Pancreas (tissue), 10 donors: ENCODE results near the gene TARP.
A peak's percentile ranks its signal among the peaks of the same experiment; 100 is the strongest.

Source experiments
- ATAC-seq, 4 donors: fragments of 200-7000 bp; cut with Tn5 transposase; one replicate each; pipeline versions ENCODE4 v1.8.0 to v1.9.1; 2020; ENCODE audit warnings: mild to moderate bottlenecking in 4 of 4, moderate library complexity in 4 of 4
- DNase-seq, 6 donors: peaks; one replicate each; pipeline ENCODE4 v3.0.0-alpha.2; 2020
- FAIRE-seq: peaks from 2 replicates; lab custom pipeline; 2012; peaks lifted over from hg19 to GRCh38; lab: Jason Lieb, UNC
- H3K27ac ChIP-seq, 4 donors: fragments of 200-600 bp; sonication (generic); 1 replicate in 3 of 4; 2 replicates in 1 of 4; pipeline versions ENCODE4 v1.5.0 to v1.8.0; 2020
- H3K27me3 ChIP-seq, 4 donors: fragments of 200-600 bp; one replicate each; pipeline ENCODE4 v1.8.0; 2021
- H3K36me3 ChIP-seq, 3 donors: fragments of 200-600 bp; sonication (generic) in 1 of 3; one replicate each; pipeline versions ENCODE4 v1.5.0 to v1.8.0; 2020 to 2021
- H3K4me1 ChIP-seq, 3 donors: fragments of 200-600 bp; one replicate each; pipeline ENCODE4 v1.8.0; 2021
- H3K4me3 ChIP-seq, 4 donors: fragments of 200-600 bp; sonication (generic) in 2 of 4; one replicate each; pipeline versions ENCODE4 v1.5.0 to v1.8.0; 2020 to 2021
- H3K9me3 ChIP-seq, 4 donors: fragments of 200-600 bp; one replicate each; pipeline ENCODE4 v1.8.0; 2021
- WGBS, 2 donors: extraction: QIAGEN DNeasy Blood & Tissue Kit; methylation state at CpG; one replicate each; pipeline ENCODE4 v1.1.7; 2013; 5-methylcytosine and 5-hydroxymethylcytosine counted together
- intact Hi-C, 3 donors: fragments of 100-400 bp; cut with DNase I; formaldehyde crosslinking; loops; one replicate each; pipeline versions ENCODE4 v1.11.1 to v1.14.2; 2022
- TF ChIP-seq, protein P1 (sequence below), 4 donors: fragments of 200-600 bp; sonication (generic) in 3 of 4; IDR thresholded peaks; one replicate each; pipeline versions ENCODE4 v1.5.0 to v1.8.0; 2021; ENCODE audit warnings: antibody characterized with exemption in 4 of 4
- donor health status: healthy with polysubstance abuse.
- donor health status: DM: no; HTN: no; CAD: no; lungs with moderate emphysema.
- donor health status: DM: no; HTN: no; CAD: no.
- donor health status: control.
- donor health status: control.
- donor health status: Bipolar disorder and iron deficiency.
- donor health status: DM: yes; HTN: yes; CAD: no.
- donor health status: DM: no; HTN: no; CAD: no.
- donor health status: DM: no; HTN: no; CAD: no.
- donor health status: DM: yes; HTN: yes; CAD: no.

Gene TARP

DNA sequence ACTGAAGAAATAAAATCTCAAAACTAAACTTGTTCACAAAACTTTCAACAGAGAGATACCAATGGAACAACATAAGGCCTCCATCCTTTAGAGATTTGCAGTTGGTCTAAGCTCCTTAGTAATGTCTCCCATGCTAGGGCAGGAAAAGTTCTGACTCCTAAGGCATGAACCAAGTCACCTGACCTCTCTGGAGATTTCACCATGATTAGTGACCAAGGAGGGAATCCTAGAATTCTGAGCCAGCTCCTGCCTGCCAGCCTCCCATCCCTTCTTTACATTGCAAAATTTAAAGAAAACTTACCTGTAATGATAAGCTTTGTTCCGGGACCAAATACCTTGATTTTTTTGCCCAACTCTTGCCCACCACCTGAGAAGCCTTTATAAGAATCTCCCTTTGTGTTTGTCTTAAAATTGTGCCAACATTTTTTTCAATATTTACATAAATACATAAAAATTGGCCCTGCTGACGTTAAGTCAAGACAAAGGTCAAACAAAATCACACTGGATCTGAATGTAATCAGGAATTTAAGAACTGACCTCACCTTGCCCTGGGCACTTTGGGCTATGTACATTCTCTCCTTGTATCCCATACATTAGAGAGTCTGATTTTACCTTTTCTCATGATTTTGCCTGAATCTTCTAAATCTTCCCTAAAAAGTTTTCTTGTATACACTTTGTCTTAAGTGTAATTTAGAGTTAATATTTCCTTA lies at the start of gene TARP:
Gene TARP (minus strand): TSS at position 351 of the 710 bp plus-strand sequence.
- H3K9me3 ChIP-seq = no peaks in the 10 kb centered on the region
- ATAC-seq = no peak
- FAIRE-seq = no peak
- intact Hi-C loops = no loop called here
- no peak within 1 kb of the TSS for H3K27ac ChIP-seq
- TF ChIP-seq, protein P1, sequence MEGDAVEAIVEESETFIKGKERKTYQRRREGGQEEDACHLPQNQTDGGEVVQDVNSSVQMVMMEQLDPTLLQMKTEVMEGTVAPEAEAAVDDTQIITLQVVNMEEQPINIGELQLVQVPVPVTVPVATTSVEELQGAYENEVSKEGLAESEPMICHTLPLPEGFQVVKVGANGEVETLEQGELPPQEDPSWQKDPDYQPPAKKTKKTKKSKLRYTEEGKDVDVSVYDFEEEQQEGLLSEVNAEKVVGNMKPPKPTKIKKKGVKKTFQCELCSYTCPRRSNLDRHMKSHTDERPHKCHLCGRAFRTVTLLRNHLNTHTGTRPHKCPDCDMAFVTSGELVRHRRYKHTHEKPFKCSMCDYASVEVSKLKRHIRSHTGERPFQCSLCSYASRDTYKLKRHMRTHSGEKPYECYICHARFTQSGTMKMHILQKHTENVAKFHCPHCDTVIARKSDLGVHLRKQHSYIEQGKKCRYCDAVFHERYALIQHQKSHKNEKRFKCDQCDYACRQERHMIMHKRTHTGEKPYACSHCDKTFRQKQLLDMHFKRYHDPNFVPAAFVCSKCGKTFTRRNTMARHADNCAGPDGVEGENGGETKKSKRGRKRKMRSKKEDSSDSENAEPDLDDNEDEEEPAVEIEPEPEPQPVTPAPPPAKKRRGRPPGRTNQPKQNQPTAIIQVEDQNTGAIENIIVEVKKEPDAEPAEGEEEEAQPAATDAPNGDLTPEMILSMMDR (IDR thresholded peaks at IDR 0.05) = no peak
- H3K4me3 ChIP-seq = no peak within 1 kb of the TSS
- H3K27me3 ChIP-seq = no peaks in the 10 kb centered on the region
- H3K4me1 ChIP-seq = no peaks in the 10 kb centered on the region
- no peaks in the 10 kb centered on the region for H3K36me3 ChIP-seq
- WGBS, 2 donors = 19 to 22% methylated on average over 2 of the region's 2 CpGs
- DNase-seq = no peak

DNA sequence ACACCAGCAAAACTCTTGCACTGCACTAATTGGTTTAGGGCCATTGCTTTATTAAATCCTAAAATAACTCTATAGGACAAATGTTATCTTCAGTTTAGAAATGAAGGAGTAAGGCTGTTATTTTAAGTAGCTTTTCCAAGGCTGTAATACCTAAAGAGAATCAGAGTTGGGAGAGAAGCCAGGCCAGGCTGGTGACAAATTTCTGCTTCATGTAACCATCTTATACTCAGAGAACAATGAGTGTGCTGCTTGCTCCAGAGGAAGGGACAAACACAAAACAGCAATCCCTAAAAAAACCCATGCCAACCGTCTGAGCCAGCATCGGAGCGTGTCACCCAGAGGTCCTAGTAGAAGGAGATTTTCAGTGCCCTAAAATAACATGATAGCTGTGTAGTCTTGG lies 49.7 kb upstream of the TARP start:
- no peaks in the 10 kb centered on the region for H3K36me3 ChIP-seq
- no peak overlapping the region for H3K27ac ChIP-seq
- H3K4me1 ChIP-seq = no peaks in the 10 kb centered on the region
- H3K9me3 ChIP-seq = no peaks in the 10 kb centered on the region
- DNase-seq (no peak), ATAC-seq (no peak), FAIRE-seq (no peak)
- WGBS, 2 donors = 53 to 89% methylated on average over 3 of the region's 3 CpGs
- intact Hi-C loops = no loop called here
- H3K4me3 ChIP-seq = no peak overlapping the region
- TF ChIP-seq, protein P1 (IDR thresholded peaks at IDR 0.05) = no peak
- no peaks in the 10 kb centered on the region for H3K27me3 ChIP-seq

GRCh38 chr7:38322461-38322860 lies 49.0 kb upstream of the TARP start:
- WGBS, 2 donors = 77 to 93% methylated on average over 5 of the region's 5 CpGs
- ATAC-seq (no peak), DNase-seq (no peak), FAIRE-seq (no peak)
- Histone ChIP-seq H3K27ac (no peak overlapping the region), H3K4me3 (no peak overlapping the region), H3K4me1 (no peaks in the 10 kb centered on the region), H3K9me3 (no peaks in the 10 kb centered on the region), H3K27me3 (no peaks in the 10 kb centered on the region), H3K36me3 (no peaks in the 10 kb centered on the region)
- intact Hi-C loops = no loop called here
- TF ChIP-seq, protein P1 (IDR thresholded peaks at IDR 0.05) = no peak

GRCh38 chr7:38321967-38322366 lies 48.5 kb upstream of the TARP start:
- ATAC-seq = no peak
- FAIRE-seq = no peak
- 88 to 95% methylated on average over 2 of the region's 2 CpGs for WGBS, 2 donors
- Histone ChIP-seq H3K4me3 (no peak overlapping the region), H3K27ac (no peak overlapping the region), H3K4me1 (no peaks in the 10 kb centered on the region), H3K36me3 (no peaks in the 10 kb centered on the region), H3K27me3 (no peaks in the 10 kb centered on the region), H3K9me3 (no peaks in the 10 kb centered on the region)
- TF ChIP-seq, protein P1 (IDR thresholded peaks at IDR 0.05) = no peak
- DNase-seq = no peak
- intact Hi-C loops = no loop called here

- Histone ChIP-seq H3K27ac (no peak overlapping the region), H3K9me3 (no peaks in the 10 kb centered on the region), H3K36me3 (no peaks in the 10 kb centered on the region), H3K27me3 (no peaks in the 10 kb centered on the region), H3K4me1 (no peaks in the 10 kb centered on the region), H3K4me3 (no peak overlapping the region)
- FAIRE-seq = no peak
- intact Hi-C loops = no loop called here
- no peak for DNase-seq
- TF ChIP-seq, protein P1 (IDR thresholded peaks at IDR 0.05) = no peak
- 57 to 80% methylated on average over 3 of the region's 3 CpGs for WGBS, 2 donors
- ATAC-seq = peak in 2 of 4 donors; percentile 28 to 47
Measured at GRCh38 chr7:38321515-38321944, 48.1 kb upstream of the TARP start.
